GM08714 (cell line): ENCODE results near the gene TSPAN11.

Experiments used
- H3K4me3 ChIP-seq: fragments of 200-500 bp; sonication (Bioruptor generic); 2 replicates; pipeline ENCODE4 v1.5.1; 2014; ENCODE audit warnings: mild to moderate bottlenecking, low read length, inconsistent platforms
- ZNF274 ChIP-seq: IDR thresholded peaks from 2 replicates; pipeline ENCODE4 v1.6.1; 2012; ENCODE audit warnings: mild to moderate bottlenecking, low read depth, low read length

The TSPAN11 gene

GRCh38 chr12:30902596-30902995 is 24.0 kb upstream of the TSPAN11 start:
- TF ChIP-seq ZNF274 = no peak
- no peak overlapping the region for H3K4me3 ChIP-seq

GRCh38 chr12:30905463-30906009 is 21.0 kb upstream of the TSPAN11 start:
- no peak overlapping the region for H3K4me3 ChIP-seq
- no peak for TF ChIP-seq ZNF274

- TF ChIP-seq ZNF274 = no peak
- no peak overlapping the region for H3K4me3 ChIP-seq
These were observed 18.3 kb upstream of the TSPAN11 start for GRCh38 chr12:30908076-30908721.

- H3K4me3 ChIP-seq = no peak overlapping the region
- TF ChIP-seq ZNF274 = no peak
These were observed 17.7 kb upstream of the TSPAN11 start for GRCh38 chr12:30908722-30909348.

- no peak overlapping the region for H3K4me3 ChIP-seq
- no peak for TF ChIP-seq ZNF274
These were observed 17.1 kb upstream of the TSPAN11 start for GRCh38 chr12:30909349-30910037.

- H3K4me3 ChIP-seq = no peak overlapping the region
- no peak for TF ChIP-seq ZNF274
These were observed 16.6 kb upstream of the TSPAN11 start for GRCh38 chr12:30910038-30910350.

- no peak overlapping the region for H3K4me3 ChIP-seq
- TF ChIP-seq ZNF274 = no peak
These were observed 15.3 kb upstream of the TSPAN11 start for GRCh38 chr12:30911207-30911606.

GRCh38 chr12:30913323-30913722 is 13.2 kb upstream of the TSPAN11 start:
- H3K4me3 ChIP-seq = no peak overlapping the region
- no peak for TF ChIP-seq ZNF274

GRCh38 chr12:30914986-30915591 is 11.5 kb upstream of the TSPAN11 start:
- TF ChIP-seq ZNF274 = no peak

GRCh38 chr12:30923057-30923456 is 3.5 kb upstream of the TSPAN11 start:
- no peak for TF ChIP-seq ZNF274
- H3K4me3 ChIP-seq = no peak overlapping the region

More at GRCh38 chr12:30914986-30915591, 11.5 kb upstream of the TSPAN11 start:
- H3K4me3 ChIP-seq = no peak overlapping the region

- no peak overlapping the region; the same call in 1 of the 2 replicates for H3K4me3 ChIP-seq
- TF ChIP-seq ZNF274 = no peak
These were observed 823 bp upstream of the TSPAN11 start for GRCh38 chr12:30925607-30926242.

- no peak overlapping the region for H3K4me3 ChIP-seq
- no peak for TF ChIP-seq ZNF274
These were observed 669 bp downstream of the TSPAN11 start for GRCh38 chr12:30927222-30927611.

GRCh38 chr12:30928356-30929244 is 2.1 kb downstream of the TSPAN11 start:
- TF ChIP-seq ZNF274 = no peak
- no peak overlapping the region for H3K4me3 ChIP-seq
